A549 (cell line): ENCODE measurements around the gene CLDN6.

Experiments used
- CEBPB ChIP-seq, 2 experiments: fragments of >200 bp in 1 of 2; sonication (Bioruptor Twin) in 1 of 2; formaldehyde crosslinking in 1 of 2; IDR thresholded peaks; 2 replicates each; pipeline ENCODE4 v1.6.1; 2012 to 2016
- CTCF ChIP-seq: fragments of >200 bp; sonication (Bioruptor Twin); formaldehyde crosslinking; IDR thresholded peaks from 3 replicates; pipeline ENCODE4 v1.5.1; 2016
- FOSB ChIP-seq: fragments of 250-450 bp; sonication (Bioruptor Pico); IDR thresholded peaks from 2 replicates; pipeline ENCODE4 v1.5.0; 2020; ENCODE audit warnings: mild to moderate bottlenecking, moderate library complexity
- HOXB5 ChIP-seq: fragments of 250-450 bp; sonication (Bioruptor Pico); IDR thresholded peaks from 2 replicates; pipeline ENCODE4 v1.5.0; 2020; ENCODE audit warnings: mild to moderate bottlenecking, moderate library complexity
- MAFK ChIP-seq: fragments of 450-650 bp; IDR thresholded peaks from 2 replicates; pipeline ENCODE4 v1.6.1; 2014; ENCODE audit not compliant: partially characterized antibody
- PBX3 ChIP-seq: IDR thresholded peaks from 2 replicates; pipeline ENCODE4 v1.6.1; 2012
- POLR2A ChIP-seq: IDR thresholded peaks from 2 replicates; pipeline ENCODE4 v1.6.1; 2012; ENCODE audit warnings: mild to moderate bottlenecking, low read length
- USF2 ChIP-seq: fragments of 450-650 bp; IDR thresholded peaks from 2 replicates; pipeline ENCODE4 v1.6.1; 2014; ENCODE audit warnings: antibody characterized with exemption

GRCh38 chr16:3059041-3059722 lies 41.2 kb upstream of the CLDN6 start:
- TF ChIP-seq CTCF (peak; percentile 82), PBX3 (no peak), HOXB5 (CRISPR knock-in tag) (no peak), FOSB (CRISPR knock-in tag) (no peak), MAFK (no peak), CEBPB (IDR thresholded peaks at IDR 0.05) (no peak), POLR2A (peak; percentile 53), USF2 (no peak)
